HG02798 (cell line): ENCODE results near the gene EYA2.

Experiments used
- ATAC-seq: cut with Tn5 transposase; IDR thresholded peaks from one replicate; pipeline ENCODE4 v1.9.1; 2021; ENCODE audit warnings: mild to moderate bottlenecking; ENCODE audit not compliant: unreplicated experiment, poor library complexity

EYA2 gene

DNA sequence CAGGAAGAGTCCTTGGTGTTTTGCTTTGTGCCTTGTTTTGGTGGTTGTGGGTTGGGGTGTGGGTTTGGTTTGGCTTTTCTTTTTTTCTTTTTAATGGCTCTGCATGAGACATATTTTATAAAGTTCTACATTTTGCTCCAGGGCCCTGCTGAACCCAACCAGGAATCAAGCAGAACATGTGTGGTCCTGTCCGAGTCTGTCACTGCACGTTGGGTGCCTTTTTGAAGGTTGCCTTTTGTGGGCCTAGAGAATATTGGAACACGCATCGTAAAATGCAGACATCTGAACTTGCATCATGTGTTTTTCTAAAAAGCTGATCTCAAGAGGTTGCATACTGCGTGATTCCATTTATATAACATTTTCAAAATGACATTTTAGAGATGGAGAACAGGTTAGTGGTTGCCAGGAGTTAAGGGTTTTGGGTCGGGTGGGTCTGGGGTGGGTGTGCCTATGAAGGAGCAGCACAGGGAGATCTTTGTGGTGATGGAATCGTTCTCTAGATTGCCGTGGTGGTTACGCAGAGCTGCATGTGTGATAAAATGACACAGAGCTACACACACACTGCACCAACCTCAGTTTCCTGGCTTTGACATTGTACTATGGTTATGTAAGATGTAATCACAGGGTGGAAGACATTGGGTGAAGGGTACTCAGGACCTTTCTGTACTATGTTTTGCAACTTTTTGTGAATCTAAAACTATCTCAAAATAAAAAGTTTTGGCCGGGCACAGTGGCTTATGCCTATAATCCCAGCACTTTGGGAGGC is 80.2 kb downstream of the EYA2 start:
- ATAC-seq, result no peak

GRCh38 chr20:46975976-46976375 is 81.3 kb downstream of the EYA2 start:
- no peak for ATAC-seq

- ATAC-seq, result no peak
These were observed 82.6 kb downstream of the EYA2 start for GRCh38 chr20:46977204-46977603.

GRCh38 chr20:46977909-46978588 is 83.4 kb downstream of the EYA2 start:
- no peak for ATAC-seq

GRCh38 chr20:46978951-46979491 is 84.4 kb downstream of the EYA2 start:
- no peak for ATAC-seq

- ATAC-seq, result no peak
These were observed 85.1 kb downstream of the EYA2 start for GRCh38 chr20:46979603-46980241.

DNA sequence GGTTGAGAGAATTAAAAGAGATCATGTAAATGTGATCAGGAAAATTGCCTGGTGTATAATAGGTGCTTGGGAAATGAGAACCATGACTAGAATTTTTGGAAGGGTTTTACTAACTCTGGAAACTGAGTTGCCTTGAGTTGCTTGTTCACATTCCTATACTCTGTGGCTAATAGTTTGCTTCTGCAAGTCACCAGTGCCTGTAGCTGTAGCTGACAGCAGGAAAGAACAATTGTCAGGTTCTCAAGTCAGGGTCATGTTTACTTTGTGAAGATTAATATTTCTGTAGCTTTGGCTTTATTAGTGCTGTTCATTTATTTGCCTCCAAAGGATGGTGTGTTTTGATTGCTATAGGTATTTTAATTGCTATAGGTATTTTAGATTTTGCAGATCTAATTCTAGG is 86.5 kb downstream of the EYA2 start:
- no peak for ATAC-seq

DNA sequence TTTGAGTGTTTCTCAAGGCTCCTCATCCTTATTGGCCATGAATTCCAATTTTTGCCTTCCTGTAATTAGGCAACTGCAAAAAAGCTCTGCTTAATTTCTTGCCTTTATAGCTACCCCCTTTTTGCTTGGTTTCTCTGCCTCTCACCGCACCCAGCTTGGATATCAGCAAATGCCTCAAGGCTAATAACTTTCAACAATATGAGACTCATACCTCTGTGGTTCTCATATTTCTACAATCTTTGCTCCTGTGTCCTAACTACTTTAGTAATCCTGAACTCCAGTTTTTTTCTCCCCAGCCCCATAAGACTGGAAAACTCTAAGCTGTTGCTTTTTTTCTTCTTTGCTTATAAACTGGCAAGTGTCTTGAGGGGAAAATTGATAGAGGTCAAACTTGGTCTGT is 88.8 kb downstream of the EYA2 start:
- ATAC-seq, result no peak

DNA sequence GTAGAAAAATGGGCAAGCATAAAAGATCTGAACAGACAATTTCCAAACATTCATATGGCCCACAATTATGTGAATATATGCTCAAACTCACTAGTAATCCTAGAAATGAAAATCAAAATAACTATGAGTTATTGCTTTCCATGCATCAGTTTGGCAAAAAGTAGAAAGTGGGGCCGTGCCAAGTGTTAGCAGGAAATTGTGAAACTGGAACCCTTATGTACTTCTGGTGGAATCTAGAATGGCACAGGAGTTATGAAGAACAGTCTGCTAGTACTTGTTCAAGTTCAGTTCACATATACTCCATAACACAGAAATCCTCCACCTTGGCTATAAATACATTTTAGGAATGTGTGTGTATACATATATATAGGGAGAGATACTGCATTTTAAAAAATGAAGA is 89.8 kb downstream of the EYA2 start:
- no peak for ATAC-seq

DNA sequence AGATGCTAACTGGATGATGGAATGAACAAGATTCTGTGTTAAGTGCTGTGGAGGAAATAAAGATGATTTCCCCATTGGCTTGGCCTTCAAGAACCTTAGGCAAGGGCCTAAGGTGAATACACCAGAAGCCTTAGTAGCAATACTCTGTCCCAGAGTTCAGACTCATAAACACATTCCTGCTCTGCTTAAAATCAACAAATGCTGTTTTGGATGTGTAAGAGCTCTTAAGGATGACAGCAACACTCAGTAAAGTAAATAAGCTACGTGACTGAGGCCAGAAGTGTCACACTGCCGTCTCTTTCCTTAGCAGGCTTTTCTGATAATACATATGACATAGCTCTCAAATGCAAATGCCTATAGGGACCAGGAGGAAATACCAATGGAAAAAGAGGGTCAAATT is 90.6 kb downstream of the EYA2 start:
- ATAC-seq, result no peak

DNA sequence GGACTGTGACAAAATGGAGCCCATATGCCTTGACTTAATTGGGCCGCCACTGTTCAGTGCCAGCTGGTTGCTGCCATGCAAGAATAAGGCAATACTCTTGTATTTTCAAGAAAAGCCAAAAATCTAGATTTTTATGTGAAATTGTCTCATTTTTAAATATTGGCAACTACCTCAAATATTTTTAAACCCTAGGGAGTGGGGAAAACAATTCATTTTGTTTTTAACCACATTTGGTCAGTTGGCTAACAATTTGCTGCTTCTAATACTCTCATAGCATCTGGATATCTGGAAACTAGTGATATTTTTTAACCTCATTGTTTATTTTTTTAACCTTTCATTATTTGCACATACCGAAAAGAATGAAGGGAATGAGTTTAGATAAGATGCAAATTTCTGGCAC is 91.0 kb downstream of the EYA2 start:
- no peak for ATAC-seq

DNA sequence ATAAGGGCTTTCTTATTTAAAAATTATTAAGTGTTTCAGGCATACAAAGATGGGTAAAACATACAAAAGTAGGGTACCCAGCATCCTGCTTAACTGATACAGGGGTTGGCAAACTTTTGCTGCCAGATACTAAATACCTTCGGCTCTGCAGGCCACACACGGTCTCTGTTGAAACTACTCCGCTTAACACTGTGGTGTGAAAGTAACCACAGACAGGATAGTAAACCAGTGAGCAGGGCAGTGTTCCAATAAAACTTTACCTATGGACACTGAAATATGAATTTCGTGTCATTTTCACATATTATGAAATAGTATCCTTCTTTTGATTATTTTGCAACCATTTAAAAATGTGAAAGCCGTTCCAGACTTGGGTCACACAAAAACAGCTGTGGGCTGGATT is 92.4 kb downstream of the EYA2 start:
- no peak for ATAC-seq

DNA sequence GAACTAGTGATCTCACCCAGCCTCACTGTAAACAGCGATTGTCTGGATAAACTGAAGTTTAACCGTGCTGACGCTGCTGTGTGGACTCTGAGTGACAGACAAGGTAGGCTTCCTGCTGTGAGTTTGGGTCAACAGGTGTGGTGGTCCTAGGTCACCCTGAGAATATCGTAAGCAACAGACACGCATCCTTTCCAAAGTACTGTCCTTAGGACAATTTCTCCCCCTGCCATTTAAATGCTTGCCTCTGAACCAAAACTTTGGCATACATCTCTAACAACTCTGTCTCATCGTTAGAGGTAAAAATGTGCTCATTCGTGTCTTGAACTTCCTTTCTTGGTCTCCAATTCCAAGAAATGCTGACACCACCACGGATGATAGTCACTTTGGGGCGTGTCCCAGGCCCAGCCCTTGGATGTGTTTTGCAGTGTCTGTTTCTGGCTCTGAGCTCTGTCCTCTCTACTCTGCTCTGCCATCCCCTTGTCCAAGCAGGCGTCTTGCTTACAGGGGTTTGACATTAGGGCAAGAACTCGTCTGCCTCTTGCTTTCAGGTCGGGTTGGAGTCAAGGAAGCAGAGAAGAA is 95.5 kb downstream of the EYA2 start:
- no peak for ATAC-seq

- no peak for ATAC-seq
These were observed 96.0 kb downstream of the EYA2 start for GRCh38 chr20:46990596-46991104.

DNA sequence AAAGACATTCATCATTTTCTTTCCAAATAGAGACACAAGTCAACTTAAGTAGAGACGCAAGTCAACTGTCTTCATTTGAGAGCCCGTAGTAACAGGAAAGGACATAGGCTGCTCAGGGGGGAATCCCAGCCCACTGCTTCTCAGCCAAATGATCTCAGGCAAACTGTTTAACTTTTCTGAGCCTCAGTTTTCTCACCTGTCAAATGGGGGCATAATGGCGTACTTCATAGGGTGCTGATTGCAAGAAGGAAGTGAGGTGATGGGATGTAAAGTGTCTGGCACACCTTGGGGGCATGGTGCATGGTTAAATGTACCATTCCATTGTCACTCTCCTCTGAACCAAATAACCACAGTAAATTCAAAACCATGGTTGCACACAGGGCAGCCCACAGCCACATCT is 96.5 kb downstream of the EYA2 start:
- ATAC-seq, result no peak

DNA sequence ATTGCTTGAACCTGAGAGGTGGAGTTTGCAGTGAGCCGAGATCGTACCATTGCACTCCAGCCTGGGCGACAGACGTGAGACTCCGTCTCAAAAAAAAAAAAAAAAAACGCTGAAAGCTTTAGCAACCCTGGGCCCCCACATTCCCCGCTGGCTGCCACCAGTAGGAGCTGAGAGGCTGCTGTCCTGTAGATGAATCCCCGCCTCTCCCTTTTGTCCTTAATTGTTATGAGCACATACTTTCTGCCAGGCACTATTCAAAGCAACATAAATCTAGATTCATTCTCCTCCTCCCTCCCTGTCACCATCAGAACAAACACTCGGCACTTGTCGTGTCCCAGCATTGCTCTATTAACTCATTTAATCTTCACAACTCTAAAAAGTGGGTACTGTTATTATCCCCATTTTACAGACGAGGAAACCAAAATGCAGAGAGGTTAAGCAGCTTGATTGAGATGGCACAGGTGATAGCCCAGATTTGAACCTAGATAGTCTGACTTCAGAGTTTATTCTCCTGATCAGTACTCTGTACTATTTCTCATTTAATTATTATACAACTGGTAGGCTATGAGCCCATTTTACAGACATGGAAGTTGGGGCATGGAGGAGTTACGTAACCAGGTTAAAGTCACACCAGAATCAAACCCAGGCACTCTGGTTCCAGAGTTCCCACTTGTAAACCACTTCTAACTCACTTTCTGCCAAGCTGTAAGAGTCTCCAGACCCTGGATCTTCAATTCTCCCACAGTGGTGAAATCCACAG is 97.4 kb downstream of the EYA2 start:
- ATAC-seq, result no peak

DNA sequence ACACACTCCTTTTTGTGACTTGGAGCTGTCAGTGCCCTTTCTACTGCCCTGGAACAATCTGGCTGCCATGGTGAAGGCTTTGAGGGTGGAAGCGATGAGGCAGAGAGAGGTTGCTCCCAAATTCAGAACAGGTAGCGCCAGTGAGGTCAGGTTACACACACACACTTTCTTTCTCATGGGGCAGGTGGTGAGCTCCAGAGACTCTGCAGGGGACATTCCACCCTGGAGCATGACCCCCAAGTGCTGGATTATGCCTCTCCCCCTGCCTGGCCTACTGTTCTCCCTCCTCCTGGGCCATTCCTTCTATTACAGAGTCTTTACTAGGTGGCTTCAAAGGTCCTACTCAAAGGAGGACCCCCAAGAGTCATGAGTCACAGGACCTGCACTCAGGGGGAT is 98.0 kb downstream of the EYA2 start:
- ATAC-seq, result no peak

DNA sequence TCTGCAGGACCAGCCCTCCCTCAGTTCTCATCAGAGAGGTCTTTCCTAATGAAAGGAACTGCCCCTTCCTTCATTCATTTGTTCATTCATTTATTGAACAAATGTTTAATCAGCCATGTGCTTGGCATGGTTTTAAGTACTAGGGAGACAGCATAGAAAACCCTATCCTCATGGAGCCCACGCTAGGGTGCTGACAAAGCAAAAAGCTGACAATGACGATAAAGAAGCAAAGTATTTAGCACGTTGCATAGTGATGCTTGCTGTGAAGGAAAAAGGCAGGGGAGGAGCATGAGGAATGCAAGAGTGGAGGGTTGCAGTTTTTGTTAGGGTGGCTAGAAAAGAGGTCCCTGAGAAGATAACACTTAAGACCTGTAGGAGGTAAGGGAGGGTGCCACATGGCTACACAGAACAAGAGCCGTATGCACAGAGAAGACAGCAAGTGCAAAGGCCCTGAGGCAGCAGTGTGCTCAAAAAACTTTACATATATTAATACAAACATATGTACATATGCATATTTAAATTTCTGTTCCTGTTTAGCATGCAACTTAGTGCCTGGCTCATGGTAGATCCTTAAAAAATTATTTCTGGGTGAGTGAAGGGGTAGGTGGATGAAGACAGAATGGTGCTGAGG is 98.9 kb downstream of the EYA2 start:
- no peak for ATAC-seq

- ATAC-seq, result peak; percentile 81
These were observed 99.7 kb downstream of the EYA2 start for GRCh38 chr20:46994341-46994740.
